GM19043 (cell line): ENCODE data around the gene MEIOB.
"Not testable (repeated sequence)": the region's sequence is repeated elsewhere in the genome, so short reads cannot be mapped to it uniquely, and the experiment has no call there.

Source experiments
- ATAC-seq: cut with Tn5 transposase; IDR thresholded peaks from one replicate; pipeline ENCODE4 v1.9.1; 2021; ENCODE audit warnings: low read depth; ENCODE audit not compliant: unreplicated experiment

The MEIOB gene

DNA sequence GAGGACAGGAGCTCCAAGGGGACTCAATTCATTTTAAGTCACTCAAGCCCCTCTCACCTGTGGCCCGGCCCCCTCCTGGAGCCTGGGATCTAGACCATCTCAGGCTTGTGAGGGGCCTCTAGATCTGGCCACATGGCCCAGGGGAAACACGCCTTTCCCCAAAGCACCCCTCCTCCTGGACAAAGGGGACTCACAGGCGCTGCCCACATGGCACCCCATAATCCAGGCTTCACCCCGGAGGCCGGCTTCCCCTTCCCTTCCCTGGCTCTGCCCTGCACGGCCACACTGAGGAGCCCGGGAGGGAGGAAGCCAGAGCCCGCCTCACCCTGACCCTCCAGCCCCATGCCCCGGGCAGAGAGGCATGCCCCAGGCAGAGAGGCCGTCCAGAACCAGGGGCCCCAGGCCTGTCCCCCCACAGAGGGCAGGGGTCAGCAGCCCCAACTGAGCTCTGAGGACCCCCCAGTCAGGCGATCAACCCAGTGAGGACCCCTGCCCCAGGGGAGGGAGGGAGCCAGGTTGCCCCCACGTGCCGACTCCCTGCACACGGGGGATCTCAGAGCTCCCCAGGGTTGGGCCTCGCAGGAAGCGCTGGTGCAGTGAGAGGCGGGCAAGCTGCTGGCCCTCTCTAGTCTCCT lies 35.4 kb upstream of the MEIOB start:
- no peak for ATAC-seq

- no peak for ATAC-seq
Observed at GRCh38 chr16:1906846-1907165, 34.8 kb upstream of the MEIOB start.

GRCh38 chr16:1906055-1906845 lies 34.3 kb upstream of the MEIOB start:
- no peak for ATAC-seq

DNA sequence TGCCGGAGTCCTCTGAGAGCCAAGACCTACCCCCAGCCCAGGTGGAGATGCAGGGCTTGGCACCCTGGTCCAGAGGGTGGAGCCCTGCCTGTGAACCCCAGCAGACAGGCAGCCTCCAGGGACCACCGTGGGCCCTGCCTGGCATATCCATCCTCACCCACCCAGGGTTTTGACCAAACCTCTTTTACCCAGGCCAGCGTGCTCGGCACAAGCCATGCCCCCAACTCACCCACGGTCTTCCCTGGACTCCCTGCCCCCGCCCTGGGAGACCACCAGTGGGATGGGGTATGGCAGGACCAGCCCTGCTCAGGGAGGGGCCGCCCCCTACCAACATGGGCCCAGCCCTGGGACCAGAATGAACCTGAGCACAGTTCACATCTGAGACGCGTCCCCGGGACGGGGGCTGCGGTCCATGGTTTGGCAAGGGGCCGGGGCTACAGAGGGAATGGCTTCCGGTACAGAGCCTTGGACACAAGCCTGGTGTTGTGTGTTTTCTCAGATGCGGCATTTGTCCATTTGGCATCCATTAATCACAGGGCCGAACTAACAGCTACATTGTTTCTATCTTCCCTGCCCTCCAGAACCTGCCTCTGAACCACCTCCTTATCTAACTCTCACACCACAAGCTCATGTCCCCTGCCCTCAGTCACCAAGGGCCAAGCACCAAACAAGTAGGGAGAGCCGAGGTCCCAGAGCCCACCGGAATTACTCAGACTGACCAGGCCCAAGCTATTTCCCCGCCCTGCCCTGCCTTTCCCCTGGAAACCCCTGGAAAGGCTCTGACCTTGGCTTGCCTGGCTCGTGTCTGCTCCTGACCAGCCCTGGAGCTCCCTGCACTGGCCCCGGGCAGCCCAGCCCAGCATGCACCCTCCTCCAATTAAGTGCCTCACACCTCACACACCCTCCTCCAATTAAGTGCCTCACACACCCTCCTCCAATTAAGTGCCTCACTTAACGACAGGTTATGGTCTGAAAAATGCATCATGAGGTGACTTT lies 32.2 kb upstream of the MEIOB start:
- ATAC-seq = no peak

DNA sequence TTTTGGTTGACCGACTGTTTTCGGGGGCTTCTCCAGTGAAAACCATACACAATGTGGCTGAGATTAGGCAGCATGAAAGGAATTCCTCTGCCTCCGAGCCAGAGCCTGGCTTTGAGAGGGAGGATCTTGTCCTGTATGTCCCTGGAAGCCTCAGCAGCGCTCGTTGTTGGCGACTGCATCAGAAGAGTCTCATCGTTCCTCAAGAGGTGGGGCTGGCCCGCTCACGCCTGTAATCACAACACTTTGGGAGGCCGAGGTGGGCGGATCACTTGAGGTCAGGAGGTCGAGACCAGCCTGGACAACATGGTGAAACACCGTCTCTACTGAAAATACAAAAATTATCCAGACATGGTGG lies 31.2 kb upstream of the MEIOB start:
- no peak for ATAC-seq

DNA sequence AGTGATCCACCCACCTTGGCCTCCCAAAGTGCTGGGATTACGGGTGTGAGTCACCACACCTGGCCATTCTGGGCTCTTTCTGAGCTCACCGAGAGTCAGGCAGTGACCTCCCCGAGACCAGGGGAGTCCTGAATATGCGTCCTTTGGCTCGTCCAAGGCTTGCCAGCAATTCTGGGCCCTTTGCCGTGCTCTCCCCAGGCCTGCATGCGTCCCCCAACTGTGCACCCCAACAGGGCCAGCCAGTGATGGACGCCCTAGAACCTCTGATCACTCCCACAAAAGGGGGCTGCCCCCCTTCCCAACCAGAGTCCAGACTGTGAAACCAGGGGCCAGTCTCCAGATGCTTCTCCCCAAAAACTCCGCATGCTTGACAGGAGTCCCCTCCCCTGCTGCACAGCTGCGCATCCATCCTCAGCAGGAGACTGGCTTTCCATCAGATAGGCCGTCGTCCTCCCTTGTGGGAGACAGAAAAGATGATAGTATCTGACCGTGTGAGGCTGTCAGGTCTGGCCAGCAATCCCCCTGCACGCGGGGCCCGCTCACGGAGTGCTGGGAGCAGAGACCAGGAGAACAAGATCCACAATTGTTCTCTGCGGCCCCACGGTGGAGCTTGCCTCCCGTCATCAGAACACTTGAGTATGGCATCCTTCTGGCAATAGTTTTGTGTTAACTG lies 30.7 kb upstream of the MEIOB start:
- no peak for ATAC-seq

- no peak for ATAC-seq
Observed at GRCh38 chr16:1900452-1900774, 28.4 kb upstream of the MEIOB start.

DNA sequence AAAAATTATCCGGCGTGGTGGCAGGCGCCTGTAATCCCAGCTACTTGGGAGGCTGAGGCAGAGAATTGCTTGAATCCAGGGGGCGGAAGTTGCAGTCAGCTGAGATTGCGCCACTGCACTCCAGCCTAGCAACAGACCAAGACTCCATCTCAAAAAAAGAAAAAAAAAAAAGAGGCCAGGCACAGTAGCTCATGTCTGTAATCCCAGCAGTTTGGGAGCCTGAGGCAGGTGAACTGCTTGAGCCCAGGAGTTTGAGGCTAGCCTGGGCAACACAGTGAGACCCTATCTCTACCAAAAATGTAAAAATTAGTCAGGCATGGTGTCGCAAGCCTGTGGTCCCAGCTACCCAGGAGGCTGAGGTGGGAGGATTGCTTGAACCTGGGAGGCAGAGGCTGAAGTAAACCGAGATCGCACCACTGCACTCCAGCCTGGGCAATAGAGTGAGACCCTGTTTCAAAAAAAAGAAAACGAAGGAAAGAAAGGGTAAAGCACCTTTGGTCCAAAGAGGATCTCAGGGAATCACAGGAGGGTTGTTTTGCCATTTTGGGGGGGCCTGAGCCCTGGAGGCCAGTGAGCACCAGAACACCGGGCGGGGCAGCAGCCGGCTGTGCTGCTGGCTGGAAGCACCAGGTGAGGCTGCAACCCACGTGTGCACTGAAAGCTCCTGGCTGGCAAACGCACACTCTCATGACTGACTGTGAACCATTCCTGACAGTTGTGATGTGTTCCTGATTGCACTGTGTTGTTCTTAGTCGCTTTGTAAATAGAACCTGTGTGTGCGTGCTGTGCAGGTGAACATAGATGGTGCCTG lies 27.9 kb upstream of the MEIOB start:
- no peak for ATAC-seq

DNA sequence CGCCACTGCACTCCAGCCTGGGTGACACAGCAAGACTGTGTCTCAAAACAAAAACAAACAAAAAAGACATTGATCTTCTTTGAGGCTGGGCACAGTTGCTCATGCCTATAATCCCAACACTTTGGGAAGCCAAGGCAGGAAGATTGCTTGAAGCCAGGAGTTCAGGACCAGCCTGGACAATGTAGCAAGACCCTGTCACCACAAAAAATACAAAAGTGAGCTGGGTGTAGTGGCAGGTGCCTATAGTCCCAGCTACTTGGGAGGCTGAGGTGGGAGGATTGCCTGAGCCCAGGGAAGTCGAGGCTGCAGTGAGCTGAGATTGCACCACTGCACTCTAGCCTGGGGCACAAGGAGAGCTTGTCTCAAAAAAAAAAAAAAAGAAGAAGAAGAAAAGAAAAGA lies 25.7 kb upstream of the MEIOB start:
- not testable (repeated sequence) for ATAC-seq

GRCh38 chr16:1895949-1896675 lies 24.1 kb upstream of the MEIOB start:
- ATAC-seq = no peak

DNA sequence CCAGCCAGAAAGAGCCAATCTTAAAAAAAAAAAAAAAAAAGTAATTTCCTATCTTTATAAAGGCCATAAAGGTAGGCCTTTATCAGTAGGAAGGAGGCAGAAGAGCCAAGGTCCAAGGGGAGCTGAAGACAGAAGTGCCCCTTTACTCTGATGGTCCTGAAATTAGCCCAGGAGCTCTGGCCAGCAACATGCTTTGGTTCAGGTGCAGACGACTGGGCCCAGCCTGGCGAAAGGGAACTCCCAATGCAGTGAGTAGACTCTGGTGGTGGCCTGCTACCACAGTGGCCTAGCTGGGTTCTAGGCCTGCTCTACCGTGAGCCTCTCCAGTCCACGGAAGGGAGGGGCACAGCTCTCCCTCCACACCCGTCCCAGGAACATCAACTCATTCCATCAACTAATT lies 23.1 kb upstream of the MEIOB start:
- ATAC-seq = no peak

GRCh38 chr16:1890708-1891050 lies 18.7 kb upstream of the MEIOB start:
- ATAC-seq = no peak

DNA sequence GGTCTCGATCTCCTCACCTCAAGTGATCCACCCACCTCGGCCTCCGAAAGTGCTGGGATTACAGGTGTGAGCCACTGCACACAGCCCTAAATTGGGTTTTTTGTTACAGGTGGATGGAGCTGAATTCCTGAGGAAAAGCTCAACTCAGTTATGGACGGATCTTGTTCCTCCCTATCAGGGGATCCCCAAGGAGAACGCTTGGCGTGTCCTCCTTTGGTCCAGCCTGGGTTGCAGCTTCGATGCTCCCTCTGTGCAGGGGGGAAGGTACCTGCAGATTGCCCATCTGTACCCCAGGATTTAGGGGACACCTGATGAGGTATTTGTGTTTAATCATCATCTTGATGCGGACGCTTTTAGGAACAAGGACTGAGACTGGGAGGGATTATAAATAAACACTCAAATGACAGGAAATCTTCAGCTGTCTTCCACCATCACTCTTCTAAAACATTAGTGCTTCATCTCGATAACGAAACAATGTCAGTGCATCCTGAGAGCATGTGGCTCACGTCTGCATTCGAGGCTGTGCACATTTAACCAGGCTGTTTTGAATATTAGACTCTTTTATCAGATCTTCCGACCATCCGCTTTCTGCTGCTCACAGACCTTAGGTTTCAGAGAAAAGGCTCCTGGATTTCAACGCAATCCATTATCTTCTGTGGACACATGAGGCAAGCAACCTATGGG lies 18.2 kb upstream of the MEIOB start:
- no peak for ATAC-seq

GRCh38 chr16:1887711-1888354 lies 15.9 kb upstream of the MEIOB start:
- no peak for ATAC-seq

DNA sequence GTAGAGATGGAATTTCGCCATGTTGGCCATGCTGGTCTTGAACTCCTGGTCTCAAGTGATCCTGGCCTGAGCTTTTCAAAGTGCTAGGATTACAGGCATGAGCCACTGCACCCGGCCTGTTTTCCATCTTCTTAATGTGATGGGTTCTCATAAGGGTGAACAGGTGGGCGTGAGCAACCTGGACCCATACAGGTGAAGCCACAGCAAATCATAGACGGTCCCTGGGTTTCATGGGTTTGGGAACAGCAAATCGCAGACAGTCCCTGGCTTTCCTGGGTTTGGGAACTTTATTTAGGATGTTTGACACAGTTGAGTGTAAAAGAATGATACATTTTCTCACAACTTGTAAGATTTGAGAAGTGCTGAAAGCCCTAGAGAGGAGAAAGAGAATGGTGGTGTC lies 12.9 kb upstream of the MEIOB start:
- no peak for ATAC-seq

- ATAC-seq = no peak
Observed at GRCh38 chr16:1884155-1884760, 12.3 kb upstream of the MEIOB start.

DNA sequence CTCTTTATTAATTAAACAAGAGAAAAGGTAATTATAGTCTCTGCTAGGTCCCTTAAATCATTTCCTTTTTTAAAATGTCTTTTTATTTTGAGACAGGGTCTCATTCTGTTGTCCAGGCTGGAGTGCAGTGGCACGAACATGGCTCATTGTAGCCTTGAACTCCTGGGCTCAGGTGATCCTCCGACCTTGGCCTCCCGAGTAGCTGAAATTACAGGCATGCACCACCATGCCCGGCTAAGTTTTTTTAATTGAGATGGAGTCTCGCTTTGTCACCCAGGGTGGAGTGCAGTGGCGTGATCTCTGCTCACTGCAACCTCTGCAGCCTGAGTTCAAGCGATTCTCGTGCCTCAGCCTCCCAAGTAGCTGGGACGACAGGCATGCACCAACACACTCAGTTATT lies 9.2 kb upstream of the MEIOB start:
- not testable (repeated sequence) for ATAC-seq

GRCh38 chr16:1879477-1879876 lies 7.5 kb upstream of the MEIOB start:
- ATAC-seq = no peak
